Thyroid gland (tissue), 4 donors: ENCODE measurements around the gene TK2.
A peak's percentile ranks its signal among the peaks of the same experiment; 100 is the strongest.

Experiments used
- POLR2A ChIP-seq, 2 donors: fragments of 450-650 bp; IDR thresholded peaks; one replicate each; pipeline ENCODE4 v1.6.1; 2017; ENCODE audit warnings: antibody characterized with exemption in 2 of 2, mild to moderate bottlenecking in 2 of 2, moderate library complexity in 1 of 2
- TF ChIP-seq, protein P1 (sequence below), 6 experiments: fragments of 200-600 bp in 3 of 6; fragments of 450-650 bp in 3 of 6; sonication (generic) in 3 of 6; IDR thresholded peaks; one replicate each; pipeline ENCODE4 v1.5.1; 2016 to 2019; ENCODE audit warnings: antibody characterized with exemption in 6 of 6, mild to moderate bottlenecking in 2 of 6, inconsistent platforms in 1 of 6, moderate library complexity in 1 of 6

DNA sequence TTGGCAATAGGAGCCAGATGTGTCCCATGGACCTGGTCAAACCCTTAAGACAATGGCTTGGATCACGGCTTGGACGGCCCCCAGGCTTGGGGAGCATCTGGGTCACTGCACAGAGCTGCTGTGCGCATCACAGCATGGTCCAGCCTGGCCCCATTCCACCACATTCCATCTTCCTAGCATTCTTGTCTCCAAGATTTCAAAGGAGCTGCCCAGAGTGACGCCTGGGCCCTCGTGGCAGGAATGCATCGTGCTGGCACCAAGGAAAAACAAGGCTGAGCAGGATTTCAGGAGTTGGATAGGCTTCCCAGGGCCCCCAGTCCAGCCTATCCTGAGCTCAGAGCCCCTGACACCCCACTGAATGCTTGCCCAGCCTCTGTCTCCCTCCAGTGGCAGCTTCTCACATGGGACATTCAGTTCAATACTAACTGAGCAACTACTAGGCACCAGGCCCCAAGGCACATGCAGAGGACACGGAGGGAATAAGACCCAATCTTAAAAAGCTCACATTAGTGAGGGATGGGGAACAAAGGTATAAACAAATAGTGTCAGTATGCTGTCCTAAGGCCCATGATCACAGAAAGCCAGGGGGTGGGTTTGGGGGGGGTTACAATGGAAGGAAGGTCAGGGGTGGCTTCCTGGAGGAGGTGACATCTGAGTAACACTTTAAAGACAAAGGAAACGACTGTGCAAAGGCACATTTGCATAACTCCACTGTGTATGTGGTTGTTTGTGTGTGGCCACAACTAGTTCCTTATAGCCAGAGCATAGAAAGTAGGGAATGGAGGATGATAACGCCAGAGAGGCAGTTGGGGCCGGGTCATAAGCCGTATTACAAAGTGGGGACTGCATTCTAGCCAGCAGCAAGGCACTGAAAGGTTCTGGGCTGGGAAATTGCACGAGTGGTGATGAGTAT is 34.1 kb downstream of the TK2 start:
- TF ChIP-seq, protein P1, sequence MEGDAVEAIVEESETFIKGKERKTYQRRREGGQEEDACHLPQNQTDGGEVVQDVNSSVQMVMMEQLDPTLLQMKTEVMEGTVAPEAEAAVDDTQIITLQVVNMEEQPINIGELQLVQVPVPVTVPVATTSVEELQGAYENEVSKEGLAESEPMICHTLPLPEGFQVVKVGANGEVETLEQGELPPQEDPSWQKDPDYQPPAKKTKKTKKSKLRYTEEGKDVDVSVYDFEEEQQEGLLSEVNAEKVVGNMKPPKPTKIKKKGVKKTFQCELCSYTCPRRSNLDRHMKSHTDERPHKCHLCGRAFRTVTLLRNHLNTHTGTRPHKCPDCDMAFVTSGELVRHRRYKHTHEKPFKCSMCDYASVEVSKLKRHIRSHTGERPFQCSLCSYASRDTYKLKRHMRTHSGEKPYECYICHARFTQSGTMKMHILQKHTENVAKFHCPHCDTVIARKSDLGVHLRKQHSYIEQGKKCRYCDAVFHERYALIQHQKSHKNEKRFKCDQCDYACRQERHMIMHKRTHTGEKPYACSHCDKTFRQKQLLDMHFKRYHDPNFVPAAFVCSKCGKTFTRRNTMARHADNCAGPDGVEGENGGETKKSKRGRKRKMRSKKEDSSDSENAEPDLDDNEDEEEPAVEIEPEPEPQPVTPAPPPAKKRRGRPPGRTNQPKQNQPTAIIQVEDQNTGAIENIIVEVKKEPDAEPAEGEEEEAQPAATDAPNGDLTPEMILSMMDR (IDR thresholded peaks at IDR 0.05): peak in 5 of 6 experiments; percentile 13 to 42 (median 31)
- no peak for TF ChIP-seq POLR2A (IDR thresholded peaks at IDR 0.05)
